GM21381 (cell line): Measurements from ENCODE around the gene ZNF790.
"Not testable (repeated sequence)": the region's sequence is repeated elsewhere in the genome, so short reads cannot be mapped to it uniquely, and the experiment has no call there.

Experiments used
- ATAC-seq: cut with Tn5 transposase; IDR thresholded peaks from one replicate; pipeline ENCODE4 v1.9.1; 2021; ENCODE audit warnings: mild to moderate bottlenecking, moderate library complexity; ENCODE audit not compliant: unreplicated experiment

The ZNF790 gene

GRCh38 chr19:36837906-36838783, at the start of gene ZNF790:
Gene ZNF790 (minus strand): TSS chr19:36838387. CDS start chr19:36825619, 12,768 bp downstream.
- ATAC-seq, result peak; percentile 91

GRCh38 chr19:36876993-36877938, 39.1 kb upstream of the ZNF790 start:
- no peak for ATAC-seq

- ATAC-seq, result no peak
Measured at GRCh38 chr19:36851898-36852297, 13.7 kb upstream of the ZNF790 start.

- peak; percentile 79 for ATAC-seq
Measured at GRCh38 chr19:36850559-36851442, 12.6 kb upstream of the ZNF790 start, which contains the start of gene ZNF345. Gene ZNF345 (plus strand): TSS chr19:36850876. CDS start chr19:36876831, 25,955 bp downstream.

- peak; percentile 79 for ATAC-seq
Measured at GRCh38 chr19:36849701-36850558, 11.7 kb upstream of the ZNF790 start.

GRCh38 chr19:36847968-36848367, 9.8 kb upstream of the ZNF790 start:
- ATAC-seq, result no peak

- no peak for ATAC-seq
Measured at GRCh38 chr19:36838784-36839324, 667 bp upstream of the ZNF790 start.

- ATAC-seq, result no peak
Measured at GRCh38 chr19:36837176-36837905, 846 bp downstream of the ZNF790 start.

GRCh38 chr19:36833430-36833829, 4.8 kb downstream of the ZNF790 start:
- no peak for ATAC-seq

GRCh38 chr19:36821758-36822157, 16.4 kb downstream of the ZNF790 start:
- ATAC-seq, result no peak

- ATAC-seq, result no peak
Measured at GRCh38 chr19:36819130-36819630, 19.0 kb downstream of the ZNF790 start.

GRCh38 chr19:36807029-36807428, 31.2 kb downstream of the ZNF790 start:
- ATAC-seq, result no peak

GRCh38 chr19:36805364-36805763, 32.8 kb downstream of the ZNF790 start:
- ATAC-seq, result no peak

GRCh38 chr19:36797786-36798108, 40.4 kb downstream of the ZNF790 start:
- ATAC-seq, result no peak

- no peak for ATAC-seq
Measured at GRCh38 chr19:36796714-36796992, 41.5 kb downstream of the ZNF790 start.

- ATAC-seq, result not testable (repeated sequence)
Measured at GRCh38 chr19:36791420-36792141, 46.6 kb downstream of the ZNF790 start.

- ATAC-seq, result no peak
Measured at GRCh38 chr19:36775768-36776167, 62.4 kb downstream of the ZNF790 start.

GRCh38 chr19:36773223-36773579, 65.0 kb downstream of the ZNF790 start:
- ATAC-seq, result no peak
